H54 (cell line): ENCODE results near the gene UBALD2.
A peak's percentile ranks its signal among the peaks of the same experiment; 100 is the strongest.
"Not testable (repeated sequence)": the region's sequence is repeated elsewhere in the genome, so short reads cannot be mapped to it uniquely, and the experiment has no call there.

Experiments
- DNase-seq: peaks from one replicate; pipeline ENCODE4 v3.0.0; 2011; ENCODE audit warnings: low spot score, mixed read lengths; ENCODE audit not compliant: insufficient read length
- FAIRE-seq: peaks from 3 replicates; lab custom pipeline; 2011; peaks lifted over from hg19 to GRCh38; lab: Jason Lieb, UNC
- POLR2A ChIP-seq: IDR thresholded peaks from 2 replicates; pipeline ENCODE4 v1.6.1; 2011; ENCODE audit warnings: low read depth, mild to moderate bottlenecking, low read length

Gene UBALD2

GRCh38 chr17:76239538-76240274 is 25.4 kb upstream of the UBALD2 start:
- DNase-seq (no peak), FAIRE-seq (no peak)
- TF ChIP-seq POLR2A = no peak

- no peak; the same call in 1 of the 2 replicates for TF ChIP-seq POLR2A
- peak; percentile 74 for DNase-seq
- no peak for FAIRE-seq
These were observed 24.5 kb upstream of the UBALD2 start, which contains the start of gene RNF157 for GRCh38 chr17:76240461-76241203. RNF157 (minus strand) TSS chr17:76240493; CDS start chr17:76240240, 253 bp downstream.

GRCh38 chr17:76241204-76241538 is 24.0 kb upstream of the UBALD2 start:
- no peak for TF ChIP-seq POLR2A
- DNase-seq (no peak), FAIRE-seq (no peak)

GRCh38 chr17:76241691-76242255 is 23.4 kb upstream of the UBALD2 start:
- TF ChIP-seq POLR2A = no peak
- DNase-seq (no peak), FAIRE-seq (no peak)

- no peak for DNase-seq
- no peak for TF ChIP-seq POLR2A
- FAIRE-seq = no peak
These were observed 21.1 kb upstream of the UBALD2 start for GRCh38 chr17:76243826-76244679.

- DNase-seq, FAIRE-seq: not testable (repeated sequence)
These were observed 20.4 kb upstream of the UBALD2 start for GRCh38 chr17:76244721-76245120.

GRCh38 chr17:76246080-76247066 is 18.8 kb upstream of the UBALD2 start:
- no peak for TF ChIP-seq POLR2A
- no peak for DNase-seq

GRCh38 chr17:76247304-76247703 is 17.8 kb upstream of the UBALD2 start:
- FAIRE-seq = no peak
- no peak for TF ChIP-seq POLR2A

More at GRCh38 chr17:76246080-76247066, 18.8 kb upstream of the UBALD2 start:
- FAIRE-seq = no peak

GRCh38 chr17:76248013-76248782 is 16.9 kb upstream of the UBALD2 start:
- TF ChIP-seq POLR2A = no peak
- FAIRE-seq = no peak
- no peak for DNase-seq

More at GRCh38 chr17:76247304-76247703, 17.8 kb upstream of the UBALD2 start:
- no peak for DNase-seq

- no peak for TF ChIP-seq POLR2A
- DNase-seq (no peak), FAIRE-seq (no peak)
These were observed 15.0 kb upstream of the UBALD2 start for GRCh38 chr17:76250141-76250540.

GRCh38 chr17:76251478-76252039 is 13.6 kb upstream of the UBALD2 start:
- no peak for TF ChIP-seq POLR2A
- DNase-seq (no peak), FAIRE-seq (no peak)
